Mucosa of descending colon (tissue), 3 donors: ENCODE measurements around the gene LCE6A. TPM values are rescaled to one million over a fixed set of nuclear protein-coding genes. Genes with fewer than 3 reads are reported as not detected.

ENCODE experiments used
- ATAC-seq: fragments of 200-7000 bp; cut with Tn5 transposase; one replicate; pipeline ENCODE4 v1.9.1; 2020; ENCODE audit warnings: mild to moderate bottlenecking, moderate library complexity
- DNase-seq, 3 donors: peaks; one replicate each; pipeline ENCODE4 v3.0.0-alpha.2; 2020
- H3K36me3 ChIP-seq: fragments of 200-600 bp; one replicate; pipeline ENCODE4 v1.8.0; 2021; ENCODE audit warnings: low read depth, mild to moderate bottlenecking
- H3K4me1 ChIP-seq: fragments of 200-600 bp; one replicate; pipeline ENCODE4 v1.8.0; 2021; ENCODE audit warnings: low read depth, mild to moderate bottlenecking
- H3K4me3 ChIP-seq: fragments of 200-600 bp; one replicate; pipeline ENCODE4 v1.8.0; 2021; ENCODE audit warnings: mild to moderate bottlenecking
- H3K9me3 ChIP-seq: fragments of 200-600 bp; one replicate; pipeline ENCODE4 v1.8.0; 2021; ENCODE audit warnings: mild to moderate bottlenecking
- intact Hi-C, 2 donors: fragments of 100-400 bp; cut with DNase I in 1 of 2; cut with micrococcal nuclease in 1 of 2; formaldehyde crosslinking; loops; one replicate each; pipeline versions ENCODE4 v1.11.0 to v1.11.1; 2022; cut with DNase I, micrococcal nuclease
- total RNA-seq, 3 donors: library from RNA; stranded (reverse); fragmentation: NEBNext Ultra II Directional in 2 of 3; extraction: Animal tissue kit (Norgen Biotek cat#: 25700) in 2 of 3; gene quantifications; one replicate each; pipeline versions ENCODE4 v1.2.1 to v1.2.4, GENCODE V29; 2021 to 2023
- TF ChIP-seq, protein P1 (sequence below): fragments of 200-600 bp; IDR thresholded peaks from one replicate; pipeline ENCODE4 v1.8.0; 2022; ENCODE audit warnings: antibody characterized with exemption, mild to moderate bottlenecking
- donor health status: DM: no; HTN: no; CAD: no; lungs with moderate emphysema.
- donor health status: DM: no; HTN: no; CAD: no.
- donor health status: DM: no; HTN: yes; CAD: no.

Gene LCE6A
- total RNA-seq, 3 donors from 2014 or later, result not detected

DNA sequence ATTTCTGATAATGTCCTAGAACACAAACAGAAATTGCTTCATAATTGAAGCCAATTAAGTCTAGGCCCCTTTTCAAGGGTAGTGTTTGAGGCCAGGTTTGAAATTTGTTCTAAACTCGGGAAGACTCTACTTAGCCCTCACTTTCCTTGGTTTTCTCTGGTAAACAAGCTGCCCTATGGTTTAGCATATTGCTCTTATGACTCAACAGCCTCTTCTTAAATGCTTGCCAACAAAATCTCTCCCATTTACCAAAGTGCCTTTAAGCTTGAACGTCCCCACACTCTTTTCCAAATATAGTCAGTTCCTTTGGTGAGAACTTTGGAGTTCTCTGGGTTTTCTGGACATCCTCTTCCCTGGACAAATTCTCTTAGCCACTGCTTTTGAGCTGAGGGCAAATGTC lies 5.8 kb upstream of the LCE6A start:
- H3K9me3 ChIP-seq, result no peaks in the 10 kb centered on the region
- DNase-seq (no peak), ATAC-seq (no peak)
- no peaks in the 10 kb centered on the region for H3K4me1 ChIP-seq
- H3K36me3 ChIP-seq, result no peaks in the 10 kb centered on the region
- intact Hi-C loops, result no loop called here
- TF ChIP-seq, protein P1, sequence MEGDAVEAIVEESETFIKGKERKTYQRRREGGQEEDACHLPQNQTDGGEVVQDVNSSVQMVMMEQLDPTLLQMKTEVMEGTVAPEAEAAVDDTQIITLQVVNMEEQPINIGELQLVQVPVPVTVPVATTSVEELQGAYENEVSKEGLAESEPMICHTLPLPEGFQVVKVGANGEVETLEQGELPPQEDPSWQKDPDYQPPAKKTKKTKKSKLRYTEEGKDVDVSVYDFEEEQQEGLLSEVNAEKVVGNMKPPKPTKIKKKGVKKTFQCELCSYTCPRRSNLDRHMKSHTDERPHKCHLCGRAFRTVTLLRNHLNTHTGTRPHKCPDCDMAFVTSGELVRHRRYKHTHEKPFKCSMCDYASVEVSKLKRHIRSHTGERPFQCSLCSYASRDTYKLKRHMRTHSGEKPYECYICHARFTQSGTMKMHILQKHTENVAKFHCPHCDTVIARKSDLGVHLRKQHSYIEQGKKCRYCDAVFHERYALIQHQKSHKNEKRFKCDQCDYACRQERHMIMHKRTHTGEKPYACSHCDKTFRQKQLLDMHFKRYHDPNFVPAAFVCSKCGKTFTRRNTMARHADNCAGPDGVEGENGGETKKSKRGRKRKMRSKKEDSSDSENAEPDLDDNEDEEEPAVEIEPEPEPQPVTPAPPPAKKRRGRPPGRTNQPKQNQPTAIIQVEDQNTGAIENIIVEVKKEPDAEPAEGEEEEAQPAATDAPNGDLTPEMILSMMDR, result no peak
- H3K4me3 ChIP-seq, result no peak overlapping the region

DNA sequence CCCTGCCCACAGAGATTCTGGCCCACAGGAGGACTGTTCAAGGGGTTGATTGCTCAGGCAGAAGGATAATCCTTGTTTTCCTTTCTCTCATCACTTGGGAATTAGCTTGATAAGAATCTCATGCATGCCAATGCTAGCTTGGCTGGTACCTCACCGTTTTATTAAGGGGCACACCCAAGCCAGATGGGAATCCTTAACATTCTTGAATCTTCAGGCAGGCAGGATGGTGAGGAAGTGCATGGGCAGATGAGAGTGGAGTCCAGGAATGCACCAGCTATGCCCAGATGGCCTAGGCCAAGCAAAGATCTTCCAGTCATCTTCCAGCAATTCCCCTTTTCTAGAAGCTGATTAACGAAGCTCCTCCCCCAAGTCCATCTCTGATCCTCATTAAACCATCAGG lies 13.0 kb downstream of the LCE6A start:
- no peak overlapping the region for H3K4me3 ChIP-seq
- no peaks in the 10 kb centered on the region for H3K9me3 ChIP-seq
- DNase-seq (no peak), ATAC-seq (no peak)
- H3K4me1 ChIP-seq, result no peaks in the 10 kb centered on the region
- TF ChIP-seq, protein P1, result no peak
- intact Hi-C loops, result no loop called here
- H3K36me3 ChIP-seq, result no peaks in the 10 kb centered on the region

DNA sequence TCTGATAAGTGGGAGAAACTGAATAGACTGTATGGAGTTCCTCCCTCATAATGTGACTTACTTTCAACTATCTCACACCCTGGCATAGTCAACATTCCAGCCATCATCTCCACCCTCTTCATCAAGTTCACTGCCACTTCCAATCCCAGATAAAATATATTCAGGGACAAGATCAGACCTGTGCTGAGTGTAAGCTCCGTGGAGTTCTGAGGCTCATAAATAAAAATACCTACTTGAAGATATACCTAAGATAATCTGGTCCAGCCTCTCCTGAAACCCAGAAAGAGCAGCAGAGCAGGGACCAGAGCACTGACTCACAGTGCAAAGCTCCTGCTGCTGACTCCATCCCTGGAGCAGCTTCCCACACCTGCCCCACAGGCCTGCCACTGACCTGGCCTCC lies 15.4 kb downstream of the LCE6A start:
- Histone ChIP-seq H3K36me3 (no peaks in the 10 kb centered on the region), H3K9me3 (no peaks in the 10 kb centered on the region), H3K4me1 (no peaks in the 10 kb centered on the region), H3K4me3 (no peak overlapping the region)
- intact Hi-C loops, result no loop called here
- TF ChIP-seq, protein P1, result no peak
- no peak for DNase-seq
- ATAC-seq, result no peak

DNA sequence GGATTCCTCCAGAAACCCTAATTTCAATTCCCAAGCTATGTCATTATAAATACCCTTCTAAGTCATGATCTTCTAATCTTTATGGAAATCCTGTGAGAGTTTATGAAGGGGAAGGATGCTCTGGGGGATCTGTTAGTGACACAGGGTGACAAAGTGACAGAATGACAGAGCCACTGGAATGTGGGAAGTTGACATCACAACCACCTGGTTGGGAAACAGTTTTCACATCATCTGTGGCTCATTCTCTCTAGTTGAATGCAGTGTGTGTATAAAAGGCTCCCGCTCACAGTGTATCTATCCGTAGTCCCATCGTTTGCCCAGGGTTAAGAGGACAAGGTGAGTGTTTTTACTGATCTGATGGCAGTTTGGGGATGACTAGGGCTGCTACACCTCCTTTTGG lies 17.0 kb downstream of the LCE6A start, which contains the start of gene LCE7A:
Gene LCE7A, plus strand, starts transcription at position 301 of the 400 bp plus-strand sequence. CDS start 702 bp downstream, outside the sequence.
- no peak for ATAC-seq
- TF ChIP-seq, protein P1, result no peak
- Histone ChIP-seq H3K9me3 (no peaks in the 10 kb centered on the region), H3K4me1 (no peaks in the 10 kb centered on the region), H3K4me3 (no peak within 1 kb of the TSS), H3K36me3 (no peaks in the 10 kb centered on the region)
- no peak for DNase-seq
- intact Hi-C loops, result no loop called here

DNA sequence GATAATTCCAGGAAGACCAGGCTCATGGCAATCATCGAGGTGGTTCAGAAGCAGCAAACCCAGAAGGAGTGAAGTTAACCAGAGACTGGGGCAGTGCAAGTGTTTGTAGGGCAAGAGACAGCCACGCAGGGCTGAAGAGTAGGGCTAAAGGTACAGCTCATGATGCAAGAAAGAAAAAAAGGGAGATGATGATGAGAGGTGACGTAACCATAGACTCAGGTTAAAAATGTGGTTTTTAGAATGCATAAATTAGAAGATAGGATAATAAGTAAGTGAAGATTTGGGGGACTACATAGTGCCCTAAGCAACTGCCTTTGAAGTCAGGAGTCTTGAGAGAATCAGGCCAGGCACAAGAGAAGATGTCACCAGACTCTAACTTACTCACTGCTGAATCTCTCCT lies 17.5 kb downstream of the LCE6A start:
- Histone ChIP-seq H3K4me1 (no peaks in the 10 kb centered on the region), H3K4me3 (no peak overlapping the region), H3K9me3 (no peaks in the 10 kb centered on the region), H3K36me3 (no peaks in the 10 kb centered on the region)
- DNase-seq (no peak), ATAC-seq (no peak)
- intact Hi-C loops, result no loop called here
- TF ChIP-seq, protein P1, result no peak

DNA sequence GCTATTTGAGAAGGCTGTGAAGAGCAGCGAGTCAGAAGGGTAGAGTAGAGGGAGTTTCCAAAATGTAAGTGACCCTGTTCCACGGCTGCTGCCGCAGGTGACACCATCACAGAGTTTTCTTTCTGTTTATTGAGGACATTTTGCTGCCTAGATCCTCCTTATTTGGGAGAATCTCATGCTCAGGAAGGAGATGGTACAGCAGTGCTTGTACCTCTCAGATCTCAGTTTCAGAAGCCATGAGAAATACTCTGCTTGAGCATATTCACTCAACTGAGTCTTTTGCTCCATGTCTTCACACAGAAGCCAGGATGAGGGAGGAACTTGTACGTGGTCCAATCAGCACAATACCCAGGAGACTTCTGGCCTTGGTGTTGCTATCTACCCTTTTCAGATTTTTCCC lies 18.7 kb downstream of the LCE6A start:
- no peaks in the 10 kb centered on the region for H3K4me1 ChIP-seq
- no peaks in the 10 kb centered on the region for H3K36me3 ChIP-seq
- TF ChIP-seq, protein P1, result no peak
- intact Hi-C loops, result no loop called here
- no peak overlapping the region for H3K4me3 ChIP-seq
- no peak for DNase-seq
- no peak for ATAC-seq
- no peaks in the 10 kb centered on the region for H3K9me3 ChIP-seq
